Skeletal muscle tissue (tissue), 4 donors: ENCODE measurements around the gene ZNF224. TPM values are rescaled to one million over a fixed set of nuclear protein-coding genes. Genes with fewer than 3 reads are reported as not detected.
"Not testable (repeated sequence)": the region's sequence is repeated elsewhere in the genome, so short reads cannot be mapped to it uniquely, and the experiment has no call there.

Experiments
- H3K27ac ChIP-seq: one replicate; pipeline ENCODE4 v1.7.0; 2013; ENCODE audit warnings: mild to moderate bottlenecking, low read depth, low read length, inconsistent platforms
- H3K27me3 ChIP-seq, 3 donors: one replicate each; pipeline ENCODE4 v1.7.0; 2013; ENCODE audit warnings: low read length in 3 of 3; ENCODE audit not compliant: control insufficient read depth in 3 of 3, insufficient read depth in 3 of 3
- H3K36me3 ChIP-seq, 3 donors: one replicate each; pipeline ENCODE4 v1.7.0; 2013; ENCODE audit warnings: low read length in 3 of 3; ENCODE audit not compliant: control insufficient read depth in 3 of 3, insufficient read depth in 3 of 3
- H3K4me1 ChIP-seq, 3 donors: one replicate each; pipeline ENCODE4 v1.7.0; 2013; ENCODE audit warnings: low read length in 3 of 3, mild to moderate bottlenecking in 3 of 3; ENCODE audit not compliant: control insufficient read depth in 3 of 3, insufficient read depth in 3 of 3
- H3K4me3 ChIP-seq, 3 donors: one replicate each; pipeline ENCODE4 v1.7.0; 2013; ENCODE audit warnings: low read length in 3 of 3
- H3K9ac ChIP-seq, 3 donors: one replicate each; pipeline ENCODE4 v1.7.0; 2013; ENCODE audit warnings: low read length in 3 of 3, mild to moderate bottlenecking in 3 of 3, moderate library complexity in 2 of 3, low read depth in 1 of 3
- H3K9me3 ChIP-seq, 3 donors: one replicate each; pipeline ENCODE4 v1.7.0; 2013; ENCODE audit warnings: low read length in 3 of 3; ENCODE audit not compliant: control insufficient read depth in 3 of 3
- total RNA-seq: library from RNA; depleted of rRNA; stranded (reverse); fragments of >200 nt; gene quantifications from one replicate; pipeline ENCODE4 v1.2.3, GENCODE V29; 2014
- donor health status: Osteomylitis.

The ZNF224 gene
- total RNA-seq, 1 donor from 2014 or later = 30.3 TPM

DNA sequence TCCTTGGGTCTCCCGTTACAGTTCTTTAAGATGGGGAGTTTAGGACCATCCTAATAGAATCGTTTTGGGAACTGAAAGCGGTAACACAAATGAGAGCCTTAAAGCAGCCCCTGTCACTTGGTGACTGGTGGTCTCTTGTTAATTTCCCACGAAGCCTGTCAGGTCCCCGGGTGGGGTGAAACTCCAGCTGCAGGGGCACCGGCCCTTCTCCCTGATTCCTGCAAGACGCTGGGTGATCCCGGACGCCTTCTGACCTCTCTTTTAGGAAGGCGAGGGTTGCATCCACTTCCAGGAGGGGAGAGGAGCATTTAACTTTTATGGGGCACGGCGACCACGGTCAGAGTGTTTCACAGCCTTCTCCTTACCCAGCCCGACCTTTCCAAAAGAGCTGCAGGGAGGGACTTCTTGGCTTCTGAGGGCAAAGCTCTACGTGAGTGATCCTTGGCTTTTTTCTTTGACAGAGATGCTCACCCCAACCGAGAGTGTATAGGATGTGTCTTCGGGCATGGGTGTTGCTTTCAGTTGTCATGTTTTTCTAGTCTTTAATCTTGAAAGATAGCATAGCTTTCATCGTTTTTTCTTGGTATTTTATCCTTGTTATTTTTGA lies 19.7 kb downstream of the ZNF224 start:
- peak overlapping the region; percentile 78 for H3K27ac ChIP-seq
- peaks cover 9 to 18% (median 17%) of the 10 kb centered on the region in 3 donors for H3K4me1 ChIP-seq
- H3K4me3 ChIP-seq = peak overlapping the region; percentile 94 to 96 (median 96)
- H3K36me3 ChIP-seq = peaks cover 14 to 30% (median 20%) of the 10 kb centered on the region in 3 donors
- H3K27me3 ChIP-seq = no peaks in the 10 kb centered on the region
- peak overlapping the region; percentile 83 to 95 (median 90) for H3K9ac ChIP-seq
- H3K9me3 ChIP-seq = peaks cover 3 to 16% (median 8%) of the 10 kb centered on the region in 3 donors

- H3K4me3 ChIP-seq, H3K27me3 ChIP-seq, H3K9ac ChIP-seq, H3K27ac ChIP-seq, H3K4me1 ChIP-seq: not testable (repeated sequence)
- peaks cover 0 to 19% (median 0%) of the 10 kb centered on the region in 3 donors for H3K9me3 ChIP-seq
- H3K36me3 ChIP-seq = peaks cover 36 to 62% (median 59%) of the 10 kb centered on the region in 3 donors
These were observed 27.0 kb downstream of the ZNF224 start for GRCh38 chr19:44121162-44121561.

- Histone ChIP-seq H3K9me3 (peaks cover 5 to 42% (median 10%) of the 10 kb centered on the region in 3 donors), H3K27ac (no peak overlapping the region), H3K4me3 (no peak overlapping the region), H3K27me3 (no peaks in the 10 kb centered on the region), H3K9ac (no peak overlapping the region), H3K4me1 (no peaks in the 10 kb centered on the region), H3K36me3 (peaks cover 28 to 55% (median 44%) of the 10 kb centered on the region in 3 donors)
These were observed 37.8 kb downstream of the ZNF224 start for GRCh38 chr19:44131955-44132354.

DNA sequence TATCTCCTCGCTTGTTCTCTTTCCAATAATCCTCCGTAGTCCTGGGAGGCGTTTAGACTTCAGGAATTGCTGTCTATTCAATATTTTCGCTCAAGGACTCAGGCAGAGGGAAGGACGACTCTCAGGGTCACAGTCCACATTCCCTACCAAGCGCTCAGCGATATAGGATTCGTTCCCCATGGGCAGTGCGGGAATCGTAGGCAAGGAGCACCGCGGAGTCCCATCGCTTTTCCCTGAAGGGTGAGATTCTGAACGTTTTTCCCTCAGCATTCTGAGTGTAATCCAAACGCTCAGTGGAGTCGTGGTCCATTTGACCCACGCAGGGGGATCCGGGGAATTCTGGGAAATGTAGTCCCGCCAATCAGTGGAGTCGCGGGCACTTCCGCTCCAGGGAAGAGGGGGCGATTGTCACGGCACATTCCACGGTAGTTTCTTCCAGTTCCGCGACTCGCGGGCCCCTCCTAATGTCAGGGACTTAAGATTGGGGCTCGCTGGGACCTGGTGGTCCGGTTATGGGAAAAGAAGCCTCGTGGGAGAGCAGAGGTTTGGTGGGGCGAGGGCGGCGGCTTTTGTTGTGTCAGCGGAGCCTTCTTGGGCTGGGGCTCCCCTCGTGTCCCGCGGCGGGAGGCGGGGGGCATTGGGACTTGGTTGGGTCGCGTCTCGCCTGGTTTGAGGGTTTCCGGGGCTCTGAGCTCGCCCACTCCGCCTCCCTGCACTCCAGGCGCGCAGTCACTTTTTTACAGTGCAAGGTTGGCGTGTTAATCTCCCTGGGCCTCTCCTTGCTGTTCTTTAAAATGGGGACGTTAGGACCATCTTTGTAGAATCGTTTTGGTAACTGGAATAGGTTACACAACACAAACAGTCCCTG lies 47.3 kb downstream of the ZNF224 start, which contains the start of gene ZNF234:
ZNF234 (plus strand) TSS at position 364 of the 868 bp plus-strand sequence. CDS start 3,079 bp downstream, outside the sequence.
- Histone ChIP-seq H3K4me1 (peaks cover 8 to 12% (median 12%) of the 10 kb centered on the region in 3 donors), H3K36me3 (peaks cover 21 to 23% (median 23%) of the 10 kb centered on the region in 3 donors), H3K27me3 (no peaks in the 10 kb centered on the region), H3K27ac (peak within 1 kb of the TSS; percentile 75), H3K4me3 (peak within 1 kb of the TSS; percentile 97 to 100 (median 100)), H3K9ac (peak within 1 kb of the TSS; percentile 88 to 98 (median 95)), H3K9me3 (no peaks in the 10 kb centered on the region)

DNA sequence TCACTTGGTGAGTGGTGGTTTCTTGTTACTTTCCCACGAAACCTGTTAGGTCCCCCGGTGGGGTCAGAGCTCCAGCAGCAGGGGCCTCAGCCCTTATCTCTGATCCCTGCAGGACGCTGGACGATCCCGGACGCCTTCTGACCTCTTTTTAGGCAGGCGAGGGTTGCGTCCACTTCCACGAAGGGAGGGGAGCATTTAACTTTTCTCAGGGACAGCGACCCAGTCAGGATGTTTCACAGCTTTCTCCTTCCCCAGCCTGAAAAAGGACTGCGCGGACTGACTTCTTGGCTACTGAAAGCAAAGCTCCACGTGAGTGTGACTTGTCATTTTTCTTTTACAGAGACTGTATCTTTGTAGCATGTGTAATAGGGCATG lies 47.9 kb downstream of the ZNF224 start:
- Histone ChIP-seq H3K4me1 (peaks cover 8 to 12% (median 12%) of the 10 kb centered on the region in 3 donors), H3K36me3 (peaks cover 21 to 27% (median 24%) of the 10 kb centered on the region in 3 donors), H3K27ac (peak overlapping the region; percentile 75), H3K9ac (peak overlapping the region; percentile 88 to 98 (median 95)), H3K4me3 (peak overlapping the region; percentile 97 to 100 (median 100)), H3K27me3 (no peaks in the 10 kb centered on the region), H3K9me3 (no peaks in the 10 kb centered on the region)

DNA sequence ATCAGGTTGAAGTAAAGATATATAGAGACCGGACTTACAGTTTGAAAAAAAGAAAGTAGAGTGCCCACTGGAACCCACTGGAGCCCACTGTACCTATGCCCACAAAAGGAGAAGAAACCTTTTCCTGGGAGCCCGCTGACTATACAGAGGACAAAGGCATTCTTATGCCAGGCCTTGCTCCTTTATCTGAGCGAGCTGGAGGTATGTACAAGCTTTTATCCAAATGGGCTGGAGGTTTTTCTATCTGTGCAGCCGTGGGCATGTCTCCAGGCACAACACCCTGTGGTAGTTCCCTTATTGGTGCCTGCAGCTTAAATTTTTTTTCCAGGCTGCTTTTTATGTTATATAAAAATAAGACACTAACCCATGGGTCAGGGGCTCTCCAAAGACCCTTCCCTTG lies 55.6 kb downstream of the ZNF224 start:
- no peaks in the 10 kb centered on the region for H3K4me1 ChIP-seq
- H3K4me3 ChIP-seq = no peak overlapping the region
- peaks cover 81 to 84% (median 84%) of the 10 kb centered on the region in 3 donors for H3K36me3 ChIP-seq
- no peak overlapping the region for H3K9ac ChIP-seq
- no peak overlapping the region for H3K27ac ChIP-seq
- H3K9me3 ChIP-seq = peaks cover 5 to 27% (median 5%) of the 10 kb centered on the region in 3 donors
- no peaks in the 10 kb centered on the region for H3K27me3 ChIP-seq

DNA sequence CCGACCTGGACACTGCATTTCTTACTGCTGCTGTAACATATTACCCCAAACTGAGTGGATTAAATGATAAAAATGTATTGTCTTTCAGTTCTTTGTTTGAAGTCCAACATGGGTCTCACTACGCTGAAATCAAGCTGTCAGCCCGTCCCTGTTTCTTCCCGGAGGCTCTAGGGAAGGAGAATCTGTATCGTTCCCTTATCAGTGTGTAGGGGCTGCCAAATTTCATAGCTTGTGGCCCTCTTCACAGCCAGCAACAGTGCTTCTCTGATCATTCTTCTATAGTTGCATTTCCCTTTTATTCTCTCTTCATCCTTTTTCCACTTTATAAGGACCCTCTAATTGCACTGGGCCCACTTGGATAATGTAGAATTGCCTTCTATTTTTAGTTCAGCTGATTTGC lies 57.3 kb downstream of the ZNF224 start:
- no peaks in the 10 kb centered on the region for H3K4me1 ChIP-seq
- H3K9ac ChIP-seq = no peak overlapping the region
- no peak overlapping the region for H3K4me3 ChIP-seq
- no peaks in the 10 kb centered on the region for H3K27me3 ChIP-seq
- H3K27ac ChIP-seq = no peak overlapping the region
- H3K9me3 ChIP-seq = peaks cover 13 to 40% (median 13%) of the 10 kb centered on the region in 3 donors
- peaks cover 74 to 83% (median 76%) of the 10 kb centered on the region in 3 donors for H3K36me3 ChIP-seq

- Histone ChIP-seq H3K36me3 (peaks cover 46 to 62% (median 54%) of the 10 kb centered on the region in 3 donors), H3K4me3 (peak overlapping the region in 2 of 3 donors; percentile 1 to 56), H3K4me1 (no peaks in the 10 kb centered on the region), H3K27ac (no peak overlapping the region), H3K9ac (no peak overlapping the region), H3K27me3 (no peaks in the 10 kb centered on the region), H3K9me3 (peaks cover 23 to 57% (median 28%) of the 10 kb centered on the region in 3 donors)
These were observed 62.3 kb downstream of the ZNF224 start for GRCh38 chr19:44156475-44156874.
